GM12875 (cell line): Measurements from ENCODE around the gene PGBD1.

ENCODE experiments used
- H3K4me3 ChIP-seq: one replicate; pipeline ENCODE4 v1.5.1; 2011; ENCODE audit warnings: low read depth, low read length, control low read depth
- TF ChIP-seq, protein P1 (sequence below): IDR thresholded peaks from 2 replicates; pipeline ENCODE4 v1.5.1; 2011; ENCODE audit warnings: low read depth, mild to moderate bottlenecking, control low read depth, inconsistent platforms, low read length, moderate library complexity, borderline replicate concordance; ENCODE audit not compliant: insufficient read depth

The PGBD1 gene

DNA sequence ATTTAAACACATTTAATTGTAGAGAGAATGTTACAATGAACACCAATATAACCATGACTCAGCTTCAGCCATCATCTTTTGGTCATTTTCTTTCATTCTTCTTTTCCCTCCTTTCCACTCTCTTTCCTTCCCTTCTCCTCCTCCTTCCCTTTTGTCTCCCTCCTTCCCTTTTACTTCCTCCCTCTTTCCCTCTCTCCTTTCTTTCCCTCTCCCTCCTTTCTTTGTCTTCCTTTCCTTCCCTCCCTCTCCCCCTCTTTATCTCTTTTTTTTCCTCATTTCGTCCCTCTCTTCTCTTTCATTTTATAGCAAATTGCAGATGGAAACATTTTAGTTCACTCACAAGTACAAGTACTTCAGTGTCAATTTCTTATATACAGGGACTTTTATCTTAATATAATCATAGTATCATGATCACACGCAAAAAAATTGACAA, 70.1 kb downstream of the PGBD1 start:
- H3K4me3 ChIP-seq = no peak overlapping the region
- TF ChIP-seq, protein P1, sequence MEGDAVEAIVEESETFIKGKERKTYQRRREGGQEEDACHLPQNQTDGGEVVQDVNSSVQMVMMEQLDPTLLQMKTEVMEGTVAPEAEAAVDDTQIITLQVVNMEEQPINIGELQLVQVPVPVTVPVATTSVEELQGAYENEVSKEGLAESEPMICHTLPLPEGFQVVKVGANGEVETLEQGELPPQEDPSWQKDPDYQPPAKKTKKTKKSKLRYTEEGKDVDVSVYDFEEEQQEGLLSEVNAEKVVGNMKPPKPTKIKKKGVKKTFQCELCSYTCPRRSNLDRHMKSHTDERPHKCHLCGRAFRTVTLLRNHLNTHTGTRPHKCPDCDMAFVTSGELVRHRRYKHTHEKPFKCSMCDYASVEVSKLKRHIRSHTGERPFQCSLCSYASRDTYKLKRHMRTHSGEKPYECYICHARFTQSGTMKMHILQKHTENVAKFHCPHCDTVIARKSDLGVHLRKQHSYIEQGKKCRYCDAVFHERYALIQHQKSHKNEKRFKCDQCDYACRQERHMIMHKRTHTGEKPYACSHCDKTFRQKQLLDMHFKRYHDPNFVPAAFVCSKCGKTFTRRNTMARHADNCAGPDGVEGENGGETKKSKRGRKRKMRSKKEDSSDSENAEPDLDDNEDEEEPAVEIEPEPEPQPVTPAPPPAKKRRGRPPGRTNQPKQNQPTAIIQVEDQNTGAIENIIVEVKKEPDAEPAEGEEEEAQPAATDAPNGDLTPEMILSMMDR = no peak
